LNCaP clone FGC (cell line): ENCODE data around the gene HS6ST2.

Source experiments
- DNase-seq: peaks from one replicate; pipeline ENCODE4 v3.0.0-alpha.2; 2011; ENCODE audit warnings: low read depth
- H3K4me3 ChIP-seq: 2 replicates; pipeline ENCODE4 v1.5.1; 2011; ENCODE audit warnings: mild to moderate bottlenecking, low read depth, low read length, control low read depth
- TF ChIP-seq, protein P1 (sequence below): IDR thresholded peaks from 2 replicates; pipeline ENCODE4 v1.5.1; 2012; ENCODE audit warnings: mild to moderate bottlenecking; ENCODE audit not compliant: control insufficient read depth, insufficient read depth; ENCODE audit errors: extremely low read depth

HS6ST2 gene

DNA sequence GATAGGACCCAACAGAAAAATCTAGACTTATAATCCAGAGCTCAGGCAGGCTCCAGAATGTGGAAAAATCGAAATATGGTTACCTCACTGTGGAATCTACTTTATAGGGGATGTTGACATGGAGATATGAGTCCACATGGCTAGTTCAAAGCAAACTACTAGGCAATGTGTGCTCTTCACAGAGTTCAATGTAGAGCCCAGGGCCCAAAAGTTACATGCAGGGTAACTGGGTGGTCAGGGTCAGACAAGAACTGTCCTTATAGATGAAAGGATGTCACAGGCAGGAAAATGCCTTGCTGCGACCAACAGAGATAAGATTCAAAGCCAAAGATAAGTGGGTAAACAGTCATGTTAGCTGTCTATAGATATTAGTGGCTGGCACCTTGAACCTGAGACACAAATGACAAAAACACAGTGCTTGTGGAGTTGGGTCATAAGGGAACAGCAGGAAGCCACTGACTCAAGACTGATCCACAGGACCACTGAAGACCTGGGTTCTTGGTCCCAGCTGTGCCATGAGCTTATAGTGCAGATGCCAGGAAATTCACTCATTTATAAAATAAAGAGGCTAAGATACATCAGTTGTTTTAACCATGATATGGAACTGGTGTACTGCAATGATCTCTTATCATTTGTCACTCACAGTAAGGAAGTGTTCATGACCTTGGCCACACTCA is 367.9 kb downstream of the HS6ST2 start:
- H3K4me3 ChIP-seq, result no peak overlapping the region
- no peak for DNase-seq
- TF ChIP-seq, protein P1, sequence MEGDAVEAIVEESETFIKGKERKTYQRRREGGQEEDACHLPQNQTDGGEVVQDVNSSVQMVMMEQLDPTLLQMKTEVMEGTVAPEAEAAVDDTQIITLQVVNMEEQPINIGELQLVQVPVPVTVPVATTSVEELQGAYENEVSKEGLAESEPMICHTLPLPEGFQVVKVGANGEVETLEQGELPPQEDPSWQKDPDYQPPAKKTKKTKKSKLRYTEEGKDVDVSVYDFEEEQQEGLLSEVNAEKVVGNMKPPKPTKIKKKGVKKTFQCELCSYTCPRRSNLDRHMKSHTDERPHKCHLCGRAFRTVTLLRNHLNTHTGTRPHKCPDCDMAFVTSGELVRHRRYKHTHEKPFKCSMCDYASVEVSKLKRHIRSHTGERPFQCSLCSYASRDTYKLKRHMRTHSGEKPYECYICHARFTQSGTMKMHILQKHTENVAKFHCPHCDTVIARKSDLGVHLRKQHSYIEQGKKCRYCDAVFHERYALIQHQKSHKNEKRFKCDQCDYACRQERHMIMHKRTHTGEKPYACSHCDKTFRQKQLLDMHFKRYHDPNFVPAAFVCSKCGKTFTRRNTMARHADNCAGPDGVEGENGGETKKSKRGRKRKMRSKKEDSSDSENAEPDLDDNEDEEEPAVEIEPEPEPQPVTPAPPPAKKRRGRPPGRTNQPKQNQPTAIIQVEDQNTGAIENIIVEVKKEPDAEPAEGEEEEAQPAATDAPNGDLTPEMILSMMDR, result no peak

DNA sequence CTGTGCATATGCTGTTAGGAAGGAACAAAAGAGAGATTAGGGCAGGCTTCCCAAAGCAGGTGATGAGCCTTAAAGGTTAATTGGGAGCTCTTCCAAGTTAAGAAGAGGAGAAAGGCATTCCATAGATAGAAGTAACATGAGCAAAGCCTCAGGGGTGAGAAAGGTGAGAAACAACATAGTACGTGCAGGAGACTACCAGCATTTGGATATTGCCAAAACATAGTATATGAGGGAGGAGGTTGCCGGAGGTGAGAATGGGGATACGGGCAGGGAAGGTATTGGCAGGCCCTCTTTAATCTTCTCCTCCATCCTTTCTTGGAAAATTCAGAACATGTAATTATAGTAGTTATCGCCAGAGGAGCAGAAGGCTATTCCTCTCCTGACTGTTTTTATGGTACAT is 373.5 kb downstream of the HS6ST2 start:
- H3K4me3 ChIP-seq, result no peak overlapping the region
- DNase-seq, result no peak
- TF ChIP-seq, protein P1, result no peak

DNA sequence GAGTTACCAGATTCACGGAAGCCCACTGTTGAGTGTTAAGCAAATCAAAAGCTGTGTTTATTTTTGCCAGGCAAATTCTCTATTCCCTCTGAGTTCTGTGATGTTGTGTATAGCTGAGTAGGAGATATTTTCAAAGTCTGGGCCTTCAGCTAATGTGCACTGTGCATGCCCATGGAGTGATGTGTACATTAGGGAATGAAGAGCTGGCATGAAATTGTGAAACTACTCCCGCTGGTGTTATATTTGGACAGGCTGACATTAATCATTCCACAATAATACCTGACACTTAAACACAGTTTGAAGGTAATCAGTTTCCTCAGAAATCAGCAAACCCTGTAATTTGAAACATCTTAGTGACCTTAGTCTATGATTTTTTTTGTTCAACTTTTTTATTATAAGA is 381.5 kb downstream of the HS6ST2 start:
- DNase-seq, result no peak
- no peak overlapping the region for H3K4me3 ChIP-seq

More for the DNA sequence above, 381.5 kb downstream of the HS6ST2 start:
- TF ChIP-seq, protein P1, result no peak
